ENCODE data around the gene TRIP10. TPM values are rescaled to one million over a fixed set of nuclear protein-coding genes. Genes with fewer than 3 reads are reported as not detected.

Gene TRIP10
- total and polyA plus RNA-seq, 10 of the 15 experiments (the other 5 are each of a cell fraction or from before 2014, with no cell fraction given), result 0.79 to 54.5 (median 32.5) TPM

DNA sequence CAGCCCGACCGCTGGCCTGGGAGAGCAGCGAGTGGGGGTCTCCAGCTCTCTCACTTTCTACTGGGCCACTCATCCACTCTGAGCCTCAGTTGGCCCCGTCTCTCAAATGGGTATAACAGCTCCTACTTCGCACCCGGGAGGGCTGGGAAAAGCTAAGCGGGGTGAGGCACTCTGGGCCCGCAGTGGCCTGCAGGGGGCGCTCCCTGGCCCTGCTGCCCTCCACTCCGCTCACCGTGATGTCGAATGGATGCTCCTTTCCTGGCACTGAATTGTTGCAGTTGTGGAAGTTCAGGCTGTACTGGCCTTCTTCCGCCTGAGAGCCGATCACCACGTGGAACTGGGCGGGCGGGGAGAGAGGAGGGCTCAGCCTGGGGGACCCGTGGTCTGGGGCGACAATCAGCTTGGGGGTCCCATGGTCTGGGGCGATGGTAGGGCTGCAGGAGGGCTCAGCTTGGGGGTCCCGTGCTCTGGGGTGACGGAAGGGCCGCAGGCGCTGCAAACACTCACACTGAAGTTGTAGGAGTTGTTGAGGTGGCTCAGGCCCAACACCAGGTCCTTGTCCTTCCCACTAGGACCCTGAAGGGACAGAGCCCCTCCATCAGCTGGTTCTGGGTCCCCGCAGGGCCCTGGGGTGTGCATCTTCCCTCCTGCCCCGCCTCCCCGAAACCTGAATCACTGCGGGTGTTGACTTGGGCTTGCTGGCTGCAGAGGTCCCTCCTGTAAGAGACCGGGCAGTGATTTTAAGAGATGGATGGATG is 6.0 kb upstream of the TRIP10 start:
- DNase-seq (ENCODE audit: low read depth, low spot score) (no peak), FAIRE-seq (no peak), ATAC-seq (no peak)
- H3K9me3 ChIP-seq (replicated peaks; ENCODE audit: control insufficient read depth, insufficient read depth, low read length), result no peaks in the 10 kb centered on the region
- SMC1A ChIA-PET (ENCODE audit: uncharacterized antibody, unreplicated experiment), result no interaction called here
- intact Hi-C loops (cut with micrococcal nuclease; ENCODE audit: unreplicated experiment) (no loop called here), in situ Hi-C loops (cut with MboI) (no loop called here)
- RAD21 ChIA-PET (ENCODE audit: unreplicated experiment), result no interaction called here
- TF ChIP-seq, protein P1, sequence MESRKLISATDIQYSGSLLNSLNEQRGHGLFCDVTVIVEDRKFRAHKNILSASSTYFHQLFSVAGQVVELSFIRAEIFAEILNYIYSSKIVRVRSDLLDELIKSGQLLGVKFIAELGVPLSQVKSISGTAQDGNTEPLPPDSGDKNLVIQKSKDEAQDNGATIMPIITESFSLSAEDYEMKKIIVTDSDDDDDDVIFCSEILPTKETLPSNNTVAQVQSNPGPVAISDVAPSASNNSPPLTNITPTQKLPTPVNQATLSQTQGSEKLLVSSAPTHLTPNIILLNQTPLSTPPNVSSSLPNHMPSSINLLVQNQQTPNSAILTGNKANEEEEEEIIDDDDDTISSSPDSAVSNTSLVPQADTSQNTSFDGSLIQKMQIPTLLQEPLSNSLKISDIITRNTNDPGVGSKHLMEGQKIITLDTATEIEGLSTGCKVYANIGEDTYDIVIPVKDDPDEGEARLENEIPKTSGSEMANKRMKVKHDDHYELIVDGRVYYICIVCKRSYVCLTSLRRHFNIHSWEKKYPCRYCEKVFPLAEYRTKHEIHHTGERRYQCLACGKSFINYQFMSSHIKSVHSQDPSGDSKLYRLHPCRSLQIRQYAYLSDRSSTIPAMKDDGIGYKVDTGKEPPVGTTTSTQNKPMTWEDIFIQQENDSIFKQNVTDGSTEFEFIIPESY (IDR thresholded peaks at IDR 0.05), result peak; percentile 91
- TF ChIP-seq SIN3A (IDR thresholded peaks at IDR 0.05; ENCODE audit: low read depth, low read length) (no peak), NFIC (IDR thresholded peaks at IDR 0.05; ENCODE audit: low read depth, low read length) (no peak)
- TF ChIP-seq, protein P2, sequence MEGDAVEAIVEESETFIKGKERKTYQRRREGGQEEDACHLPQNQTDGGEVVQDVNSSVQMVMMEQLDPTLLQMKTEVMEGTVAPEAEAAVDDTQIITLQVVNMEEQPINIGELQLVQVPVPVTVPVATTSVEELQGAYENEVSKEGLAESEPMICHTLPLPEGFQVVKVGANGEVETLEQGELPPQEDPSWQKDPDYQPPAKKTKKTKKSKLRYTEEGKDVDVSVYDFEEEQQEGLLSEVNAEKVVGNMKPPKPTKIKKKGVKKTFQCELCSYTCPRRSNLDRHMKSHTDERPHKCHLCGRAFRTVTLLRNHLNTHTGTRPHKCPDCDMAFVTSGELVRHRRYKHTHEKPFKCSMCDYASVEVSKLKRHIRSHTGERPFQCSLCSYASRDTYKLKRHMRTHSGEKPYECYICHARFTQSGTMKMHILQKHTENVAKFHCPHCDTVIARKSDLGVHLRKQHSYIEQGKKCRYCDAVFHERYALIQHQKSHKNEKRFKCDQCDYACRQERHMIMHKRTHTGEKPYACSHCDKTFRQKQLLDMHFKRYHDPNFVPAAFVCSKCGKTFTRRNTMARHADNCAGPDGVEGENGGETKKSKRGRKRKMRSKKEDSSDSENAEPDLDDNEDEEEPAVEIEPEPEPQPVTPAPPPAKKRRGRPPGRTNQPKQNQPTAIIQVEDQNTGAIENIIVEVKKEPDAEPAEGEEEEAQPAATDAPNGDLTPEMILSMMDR (IDR thresholded peaks at IDR 0.05 in 2 of 3, conservative IDR thresholded peaks at IDR 0.05 in 1 of 3; ENCODE audit: control insufficient read depth in 2 of 3, extremely low read depth in 1 of 3, insufficient read depth in 1 of 3, low read depth in 3 of 3, low read length in 3 of 3), result peak in 2 of 3 experiments; percentile 20 to 21; a peak in 2 of 6 replicates
- no peak overlapping the region for H2AFZ ChIP-seq (ENCODE audit: control insufficient read depth, low read depth, low read length)
- no peaks in the 10 kb centered on the region for H4K20me1 ChIP-seq (ENCODE audit: control insufficient read depth, insufficient read depth)
- H3K4me3 ChIP-seq, result no peak overlapping the region
- H3K4me2 ChIP-seq (ENCODE audit: control insufficient read depth, insufficient read depth), result no peak overlapping the region
- H3K79me2 ChIP-seq (ENCODE audit: control insufficient read depth, insufficient read depth, low read length), result peaks cover 21% of the 10 kb centered on the region
- POLR2A ChIA-PET, result no interaction called here
- 91% methylated on average over 29 of the region's 29 CpGs for WGBS (ENCODE audit: insufficient coverage, insufficient replicate concordance, low lambda C conversion rate, missing lambda C conversion rate)
- peaks cover 23% of the 10 kb centered on the region for H3K4me1 ChIP-seq (ENCODE audit: control insufficient read depth, insufficient read depth, low read length)
- H3K9ac ChIP-seq (ENCODE audit: control insufficient read depth, insufficient read depth, low read length), result no peak overlapping the region
- CTCF ChIA-PET, result interaction anchor here (0.6 kb wide), 1 partner anchor 985 kb away, joined by 3 read pairs; no protein-coding TSS in a partner anchor
- no TSS peak for BruUV-seq (replicated peaks)
- no peaks in the 10 kb centered on the region; a peak in 2 of 4 replicates for H3K36me3 ChIP-seq (ENCODE audit: control insufficient read depth in 2 of 2, insufficient read depth in 2 of 2, low read length in 1 of 2)
- H3K27ac ChIP-seq (ENCODE audit: control insufficient read depth, insufficient read depth), result no peak overlapping the region
- no peaks in the 10 kb centered on the region for H3K27me3 ChIP-seq (replicated peaks in 1 of 2; ENCODE audit: control insufficient read depth in 2 of 2, insufficient read depth in 2 of 2, low read length in 1 of 2)

Measured in GM12878 (cell line).